ENCODE results near the gene SCO1. TPM values are rescaled to one million over a fixed set of nuclear protein-coding genes. Genes with fewer than 3 reads are reported as not detected.

SCO1 gene
- total and polyA plus RNA-seq, 2 donors (not counting 3 experiments of a cell fraction or from before 2014, with no cell fraction given): 11.9 to 30.8 TPM

DNA sequence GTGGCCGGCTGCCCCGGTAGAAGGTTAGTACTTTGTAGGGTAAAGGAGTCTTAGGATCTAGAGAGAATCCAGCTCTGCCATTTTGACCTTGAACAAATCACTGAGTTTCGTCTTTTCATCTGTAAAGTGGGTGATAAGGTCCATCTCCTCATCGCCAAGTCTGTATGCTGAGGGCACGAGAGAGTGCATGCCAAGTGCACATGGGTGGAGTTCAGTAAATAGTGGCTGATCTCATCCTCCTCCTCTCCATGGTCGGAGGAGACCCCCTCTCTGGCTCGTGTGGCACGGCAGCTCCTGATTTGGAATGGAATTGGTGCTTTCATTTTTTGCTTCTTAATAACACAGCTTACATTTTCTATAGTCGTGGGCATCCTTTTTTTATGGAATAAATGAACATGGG lies 70.9 kb downstream of the SCO1 start:
- no peak overlapping the region for H3K4me3 ChIP-seq (replicated peaks in 1 of 3; ENCODE audit: insufficient read depth in 1 of 3, low read depth in 1 of 3, low read length in 3 of 3)

More for the DNA sequence above, 70.9 kb downstream of the SCO1 start:
- no TSS peak for BruUV-seq (replicated peaks)
- dilution Hi-C loops (cut with MboI; ENCODE audit: extremely low pct_ligation_motif_present, low sequenced_read_pairs): no loop called here
- H4K20me1 ChIP-seq (replicated peaks; ENCODE audit: control insufficient read depth, extremely low read depth, insufficient read depth, low read length): no peaks in the 10 kb centered on the region
- H3K9me3 ChIP-seq (replicated peaks; ENCODE audit: control insufficient read depth, insufficient read depth, low read length): no peaks in the 10 kb centered on the region
- H2AFZ ChIP-seq (ENCODE audit: low read depth, low read length): no peak overlapping the region
- TF ChIP-seq EZH2 (IDR thresholded peaks at IDR 0.05; ENCODE audit: borderline replicate concordance, low read depth, low read length, severe bottlenecking) (no peak), POLR2A (IDR thresholded peaks at IDR 0.05; ENCODE audit: low read depth, low read length) (no peak), POLR2AphosphoS5 (IDR thresholded peaks at IDR 0.05; ENCODE audit: insufficient read depth, low read depth, low read length) (no peak), MYC (IDR thresholded peaks at IDR 0.05; ENCODE audit: low read depth, low read length) (no peak), JUN (IDR thresholded peaks at IDR 0.05; ENCODE audit: borderline replicate concordance, insufficient read depth, insufficient read length, low read depth) (no peak), GATA2 (IDR thresholded peaks at IDR 0.05; ENCODE audit: insufficient read depth, insufficient read length, low read depth, low read length) (no peak), FOS (IDR thresholded peaks at IDR 0.05; ENCODE audit: borderline replicate concordance, insufficient read depth, low read length) (no peak)
- TF ChIP-seq, protein P1, sequence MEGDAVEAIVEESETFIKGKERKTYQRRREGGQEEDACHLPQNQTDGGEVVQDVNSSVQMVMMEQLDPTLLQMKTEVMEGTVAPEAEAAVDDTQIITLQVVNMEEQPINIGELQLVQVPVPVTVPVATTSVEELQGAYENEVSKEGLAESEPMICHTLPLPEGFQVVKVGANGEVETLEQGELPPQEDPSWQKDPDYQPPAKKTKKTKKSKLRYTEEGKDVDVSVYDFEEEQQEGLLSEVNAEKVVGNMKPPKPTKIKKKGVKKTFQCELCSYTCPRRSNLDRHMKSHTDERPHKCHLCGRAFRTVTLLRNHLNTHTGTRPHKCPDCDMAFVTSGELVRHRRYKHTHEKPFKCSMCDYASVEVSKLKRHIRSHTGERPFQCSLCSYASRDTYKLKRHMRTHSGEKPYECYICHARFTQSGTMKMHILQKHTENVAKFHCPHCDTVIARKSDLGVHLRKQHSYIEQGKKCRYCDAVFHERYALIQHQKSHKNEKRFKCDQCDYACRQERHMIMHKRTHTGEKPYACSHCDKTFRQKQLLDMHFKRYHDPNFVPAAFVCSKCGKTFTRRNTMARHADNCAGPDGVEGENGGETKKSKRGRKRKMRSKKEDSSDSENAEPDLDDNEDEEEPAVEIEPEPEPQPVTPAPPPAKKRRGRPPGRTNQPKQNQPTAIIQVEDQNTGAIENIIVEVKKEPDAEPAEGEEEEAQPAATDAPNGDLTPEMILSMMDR (IDR thresholded peaks at IDR 0.05; ENCODE audit: extremely low read depth in 1 of 2, insufficient read depth in 1 of 2, low read depth in 1 of 2, low read length in 2 of 2): no peak
- TF ChIP-seq, protein P2, sequence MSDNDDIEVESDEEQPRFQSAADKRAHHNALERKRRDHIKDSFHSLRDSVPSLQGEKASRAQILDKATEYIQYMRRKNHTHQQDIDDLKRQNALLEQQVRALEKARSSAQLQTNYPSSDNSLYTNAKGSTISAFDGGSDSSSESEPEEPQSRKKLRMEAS (IDR thresholded peaks at IDR 0.05; ENCODE audit: insufficient read depth, insufficient read length): no peak
- no peaks in the 10 kb centered on the region for H3K79me2 ChIP-seq (ENCODE audit: control insufficient read depth, insufficient read depth, low read length)
- no peak for FAIRE-seq
- no peaks in the 10 kb centered on the region for H3K27me3 ChIP-seq (ENCODE audit: control insufficient read depth in 2 of 2, insufficient read depth in 2 of 2, low read length in 2 of 2)
- no peak for DNase-seq (ENCODE audit: low read depth, low spot score)
- H3K9ac ChIP-seq (replicated peaks; ENCODE audit: extremely low read depth, insufficient read depth, low read length): no peak overlapping the region
- H3K36me3 ChIP-seq (ENCODE audit: control insufficient read depth in 2 of 2, extremely low read depth in 1 of 2, insufficient read depth in 2 of 2, low read length in 2 of 2): no peaks in the 10 kb centered on the region
- H3K4me2 ChIP-seq (ENCODE audit: insufficient read depth, low read length): no peak overlapping the region
- intact Hi-C loops (cut with micrococcal nuclease): no loop called here
- no peaks in the 10 kb centered on the region for H3K4me1 ChIP-seq (ENCODE audit: control insufficient read depth, extremely low read depth, insufficient read depth, low read length)
- ChIA-PET CTCF (interaction anchor here (1.0 to 2.6 kb wide), 4 partner anchors 8 to 21 kb away, joined by 3 to 13 read pairs (median 4); no protein-coding TSS in a partner anchor), POLR2A (no interaction called here)
- no peak overlapping the region for H3K27ac ChIP-seq (ENCODE audit: insufficient read depth, low read depth, low read length)
- no peaks in the 10 kb centered on the region for H3K9me1 ChIP-seq (replicated peaks; ENCODE audit: control insufficient read depth, extremely low read depth, insufficient read depth, low read length)
